ENCODE data around the gene SDHA. TPM values are rescaled to one million over a fixed set of nuclear protein-coding genes. Genes with fewer than 3 reads are reported as not detected.

SDHA gene
- polyA plus RNA-seq, 3 donors: 55.0 to 98.0 (median 91.5) TPM

DNA sequence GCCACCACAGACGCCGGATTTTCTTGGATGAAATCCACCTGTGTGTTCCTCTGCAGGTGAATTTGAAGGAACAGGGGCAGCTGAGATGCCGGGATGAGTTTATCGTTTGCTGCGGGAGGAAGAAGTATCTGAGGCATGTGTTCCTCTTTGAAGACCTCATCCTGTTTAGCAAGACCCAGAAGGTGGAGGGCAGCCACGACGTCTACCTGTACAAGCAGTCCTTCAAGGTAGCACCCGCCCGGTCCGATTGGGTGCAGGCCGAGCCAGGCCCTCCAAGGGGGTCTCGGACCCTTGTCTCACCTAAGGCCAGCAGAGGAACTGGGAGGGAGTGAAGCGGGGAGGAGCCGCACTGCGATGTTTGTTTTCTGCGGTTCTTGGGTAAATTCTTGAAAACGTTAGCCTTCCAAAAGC, 45.3 kb upstream of the SDHA start:
- WGBS (ENCODE audit: insufficient coverage): 81% methylated on average over 13 of the region's 17 CpGs
- TF ChIP-seq, protein P1, sequence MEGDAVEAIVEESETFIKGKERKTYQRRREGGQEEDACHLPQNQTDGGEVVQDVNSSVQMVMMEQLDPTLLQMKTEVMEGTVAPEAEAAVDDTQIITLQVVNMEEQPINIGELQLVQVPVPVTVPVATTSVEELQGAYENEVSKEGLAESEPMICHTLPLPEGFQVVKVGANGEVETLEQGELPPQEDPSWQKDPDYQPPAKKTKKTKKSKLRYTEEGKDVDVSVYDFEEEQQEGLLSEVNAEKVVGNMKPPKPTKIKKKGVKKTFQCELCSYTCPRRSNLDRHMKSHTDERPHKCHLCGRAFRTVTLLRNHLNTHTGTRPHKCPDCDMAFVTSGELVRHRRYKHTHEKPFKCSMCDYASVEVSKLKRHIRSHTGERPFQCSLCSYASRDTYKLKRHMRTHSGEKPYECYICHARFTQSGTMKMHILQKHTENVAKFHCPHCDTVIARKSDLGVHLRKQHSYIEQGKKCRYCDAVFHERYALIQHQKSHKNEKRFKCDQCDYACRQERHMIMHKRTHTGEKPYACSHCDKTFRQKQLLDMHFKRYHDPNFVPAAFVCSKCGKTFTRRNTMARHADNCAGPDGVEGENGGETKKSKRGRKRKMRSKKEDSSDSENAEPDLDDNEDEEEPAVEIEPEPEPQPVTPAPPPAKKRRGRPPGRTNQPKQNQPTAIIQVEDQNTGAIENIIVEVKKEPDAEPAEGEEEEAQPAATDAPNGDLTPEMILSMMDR (IDR thresholded peaks at IDR 0.05): no peak
- no peak overlapping the region for H3K27ac ChIP-seq (ENCODE audit: low read depth in 1 of 2, low read length in 2 of 2)
- H2AFZ ChIP-seq (ENCODE audit: insufficient read depth, low read depth, low read length, poor library complexity, severe bottlenecking): no peak overlapping the region
- H3K4me1 ChIP-seq (ENCODE audit: control insufficient read depth in 1 of 2, insufficient read depth in 2 of 2, low read length in 2 of 2): no peaks in the 10 kb centered on the region
- Mint-ChIP-seq H3K9me3 (no peaks in the 10 kb centered on the region), H3K4me3 (no peak overlapping the region), H3K36me3 (no peaks in the 10 kb centered on the region), H3K27me3 (ENCODE audit: low read depth in 3 of 3) (peaks cover 0 to 9% (median 2%) of the 10 kb centered on the region in 3 donors), H3K27ac (no peak overlapping the region), H3K4me1 (no peaks in the 10 kb centered on the region)
- H3K4me2 ChIP-seq (replicated peaks; ENCODE audit: extremely low read depth, low read length, poor library complexity, severe bottlenecking): no peak overlapping the region
- no peak overlapping the region for H3K4me3 ChIP-seq (replicated peaks in 1 of 3; ENCODE audit: low read depth in 2 of 3, low read length in 3 of 3)
- no peaks in the 10 kb centered on the region for H3K79me2 ChIP-seq (ENCODE audit: insufficient read depth, low read length)
- no peaks in the 10 kb centered on the region for H3K27me3 ChIP-seq (ENCODE audit: control insufficient read depth in 2 of 2, insufficient read depth in 2 of 2, low read length in 2 of 2)
- no peaks in the 10 kb centered on the region for H3K9me3 ChIP-seq (replicated peaks in 1 of 2; ENCODE audit: control insufficient read depth in 1 of 2, insufficient read depth in 1 of 2, low read length in 2 of 2)
- H4K20me1 ChIP-seq (ENCODE audit: insufficient read depth, low read length): no peaks in the 10 kb centered on the region
- no peaks in the 10 kb centered on the region for H3K36me3 ChIP-seq (replicated peaks in 1 of 2; ENCODE audit: control insufficient read depth in 1 of 2, insufficient read depth in 2 of 2, low read length in 2 of 2)
- no peak for DNase-seq
- H3K9ac ChIP-seq (ENCODE audit: insufficient read depth, low read length, poor library complexity, severe bottlenecking): no peak overlapping the region
- intact Hi-C loops (cut with micrococcal nuclease): no loop called here

DNA sequence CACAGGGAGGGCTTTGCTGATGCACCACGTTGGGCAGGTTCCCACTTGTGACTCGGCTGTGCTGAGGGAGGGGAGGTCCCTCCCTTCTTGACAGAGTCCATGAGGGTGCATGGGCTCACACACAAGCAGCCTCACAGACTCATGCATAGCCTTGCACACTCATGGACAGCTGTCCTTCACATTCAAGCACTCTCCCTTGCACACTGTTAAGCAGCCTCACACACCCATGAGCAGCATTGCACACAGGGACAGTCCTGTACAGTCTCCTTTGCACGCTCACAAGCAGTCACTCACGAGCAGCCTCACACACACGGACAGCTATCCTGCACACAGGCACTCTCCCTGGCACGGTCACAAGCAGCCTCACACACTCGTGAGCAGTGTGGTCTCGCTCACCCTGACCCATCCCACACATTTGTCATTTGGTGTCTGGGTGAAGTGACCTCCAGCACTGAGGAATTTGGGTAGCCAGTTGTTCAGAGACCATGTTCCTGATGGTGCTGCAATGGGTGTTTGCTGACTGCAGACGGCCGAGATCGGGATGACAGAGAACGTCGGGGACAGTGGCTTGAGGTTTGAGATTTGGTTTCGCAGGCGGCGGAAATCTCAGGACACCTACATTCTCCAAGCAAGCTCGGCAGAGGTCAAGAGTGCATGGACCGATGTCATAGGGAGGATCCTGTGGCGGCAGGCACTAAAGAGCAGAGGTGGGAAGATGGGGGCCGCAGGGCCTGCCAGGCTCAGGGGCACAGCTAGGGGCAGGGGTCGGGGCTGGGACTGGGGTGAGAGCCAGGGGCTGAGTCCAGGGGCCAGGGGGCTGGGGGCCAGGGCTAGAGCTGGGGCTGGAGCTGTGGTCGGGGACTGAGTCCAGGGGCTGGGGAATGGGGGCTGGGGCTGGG, 44.5 kb upstream of the SDHA start:
- TF ChIP-seq, protein P1 (IDR thresholded peaks at IDR 0.05): no peak
- DNase-seq: no peak
- Histone ChIP-seq H2AFZ (ENCODE audit: insufficient read depth, low read depth, low read length, poor library complexity, severe bottlenecking) (no peak overlapping the region), H3K27me3 (ENCODE audit: control insufficient read depth in 2 of 2, insufficient read depth in 2 of 2, low read length in 2 of 2) (no peaks in the 10 kb centered on the region), H3K4me2 (replicated peaks; ENCODE audit: extremely low read depth, low read length, poor library complexity, severe bottlenecking) (no peak overlapping the region), H3K9me3 (replicated peaks in 1 of 2; ENCODE audit: control insufficient read depth in 1 of 2, insufficient read depth in 1 of 2, low read length in 2 of 2) (no peaks in the 10 kb centered on the region), H3K9ac (ENCODE audit: insufficient read depth, low read length, poor library complexity, severe bottlenecking) (no peak overlapping the region), H3K4me3 (replicated peaks in 1 of 3; ENCODE audit: low read depth in 2 of 3, low read length in 3 of 3) (no peak overlapping the region), H3K27ac (ENCODE audit: low read depth in 1 of 2, low read length in 2 of 2) (no peak overlapping the region), H3K36me3 (replicated peaks in 1 of 2; ENCODE audit: control insufficient read depth in 1 of 2, insufficient read depth in 2 of 2, low read length in 2 of 2) (no peaks in the 10 kb centered on the region), H3K79me2 (ENCODE audit: insufficient read depth, low read length) (no peaks in the 10 kb centered on the region), H3K4me1 (ENCODE audit: control insufficient read depth in 1 of 2, insufficient read depth in 2 of 2, low read length in 2 of 2) (no peaks in the 10 kb centered on the region), H4K20me1 (ENCODE audit: insufficient read depth, low read length) (no peaks in the 10 kb centered on the region)
- no peak overlapping the region for H3K4me3 Mint-ChIP-seq
- intact Hi-C loops (cut with micrococcal nuclease): no loop called here
- peaks cover 0 to 9% (median 5%) of the 10 kb centered on the region in 3 donors for H3K27me3 Mint-ChIP-seq (ENCODE audit: low read depth in 3 of 3)
- H3K4me1 Mint-ChIP-seq: no peaks in the 10 kb centered on the region
- WGBS (ENCODE audit: insufficient coverage): 87% methylated on average over 7 of the region's 22 CpGs
- H3K9me3 Mint-ChIP-seq: no peaks in the 10 kb centered on the region
- no peaks in the 10 kb centered on the region for H3K36me3 Mint-ChIP-seq
- H3K27ac Mint-ChIP-seq: peak overlapping the region in 1 of 7 donors; percentile 2

All from CD14-positive monocyte (primary cell).